GM19025 (cell line): ENCODE data around the gene SIN3A.
"Not testable (repeated sequence)": the region's sequence is repeated elsewhere in the genome, so short reads cannot be mapped to it uniquely, and the experiment has no call there.

Experiments
- ATAC-seq: cut with Tn5 transposase; IDR thresholded peaks from one replicate; pipeline ENCODE4 v1.9.1; 2021; ENCODE audit warnings: mild to moderate bottlenecking, low read depth, moderate library complexity; ENCODE audit not compliant: unreplicated experiment

The SIN3A gene

GRCh38 chr15:75389791-75390382 lies 61.6 kb downstream of the SIN3A start:
- ATAC-seq: no peak

DNA sequence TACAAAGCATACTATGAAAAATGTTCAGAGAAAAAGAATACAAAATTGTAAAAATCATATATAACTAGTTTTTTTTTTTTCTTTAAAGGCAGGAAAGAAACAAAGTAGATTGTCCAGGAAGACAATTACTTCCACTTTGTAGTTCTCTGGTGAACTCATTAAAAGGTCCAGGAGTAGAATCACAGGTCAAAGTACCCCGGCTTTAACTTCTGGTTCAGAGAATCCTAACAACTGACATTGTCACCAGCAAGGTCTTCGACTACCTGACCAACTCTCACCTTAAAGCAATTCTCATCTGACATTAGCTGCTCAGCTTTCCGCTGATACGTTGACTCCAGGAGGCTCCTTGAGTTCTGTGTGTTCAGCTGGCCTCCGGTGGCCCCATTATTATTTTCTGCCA lies 67.5 kb downstream of the SIN3A start:
- ATAC-seq: not testable (repeated sequence)

- no peak for ATAC-seq
These were observed 70.7 kb downstream of the SIN3A start for GRCh38 chr15:75380773-75381172.

- no peak for ATAC-seq
These were observed 79.4 kb downstream of the SIN3A start for GRCh38 chr15:75371901-75372688.

- no peak for ATAC-seq
These were observed 80.0 kb downstream of the SIN3A start for GRCh38 chr15:75371486-75371885.

GRCh38 chr15:75369897-75370581 lies 81.5 kb downstream of the SIN3A start:
- ATAC-seq: no peak

DNA sequence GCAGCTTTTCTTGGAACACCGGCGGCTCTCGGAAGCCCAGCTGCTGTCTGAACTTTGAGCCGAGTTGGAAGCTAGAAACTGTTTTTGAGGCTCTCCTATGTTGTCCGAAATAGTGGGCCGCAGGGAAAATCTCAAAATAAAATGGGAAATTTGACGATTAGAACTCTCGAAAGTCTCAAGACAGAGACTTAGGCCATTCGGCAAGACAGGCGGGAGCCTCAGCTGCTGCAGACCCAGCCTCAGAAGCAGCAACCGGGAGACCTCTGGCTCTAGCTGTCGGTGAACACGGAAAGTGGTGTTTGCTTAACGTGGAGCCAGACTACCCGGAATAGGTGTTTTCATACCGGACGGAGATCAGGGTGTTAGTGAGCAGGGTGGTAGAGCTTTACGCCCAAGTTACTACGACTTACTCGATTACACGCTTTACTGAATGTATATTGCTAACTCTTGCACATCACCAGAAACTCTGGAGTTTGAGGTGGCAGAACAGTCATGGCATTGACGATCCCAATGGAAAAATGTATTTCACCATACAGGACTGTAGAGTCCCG lies 82.7 kb downstream of the SIN3A start:
- peak; percentile 2 for ATAC-seq

DNA sequence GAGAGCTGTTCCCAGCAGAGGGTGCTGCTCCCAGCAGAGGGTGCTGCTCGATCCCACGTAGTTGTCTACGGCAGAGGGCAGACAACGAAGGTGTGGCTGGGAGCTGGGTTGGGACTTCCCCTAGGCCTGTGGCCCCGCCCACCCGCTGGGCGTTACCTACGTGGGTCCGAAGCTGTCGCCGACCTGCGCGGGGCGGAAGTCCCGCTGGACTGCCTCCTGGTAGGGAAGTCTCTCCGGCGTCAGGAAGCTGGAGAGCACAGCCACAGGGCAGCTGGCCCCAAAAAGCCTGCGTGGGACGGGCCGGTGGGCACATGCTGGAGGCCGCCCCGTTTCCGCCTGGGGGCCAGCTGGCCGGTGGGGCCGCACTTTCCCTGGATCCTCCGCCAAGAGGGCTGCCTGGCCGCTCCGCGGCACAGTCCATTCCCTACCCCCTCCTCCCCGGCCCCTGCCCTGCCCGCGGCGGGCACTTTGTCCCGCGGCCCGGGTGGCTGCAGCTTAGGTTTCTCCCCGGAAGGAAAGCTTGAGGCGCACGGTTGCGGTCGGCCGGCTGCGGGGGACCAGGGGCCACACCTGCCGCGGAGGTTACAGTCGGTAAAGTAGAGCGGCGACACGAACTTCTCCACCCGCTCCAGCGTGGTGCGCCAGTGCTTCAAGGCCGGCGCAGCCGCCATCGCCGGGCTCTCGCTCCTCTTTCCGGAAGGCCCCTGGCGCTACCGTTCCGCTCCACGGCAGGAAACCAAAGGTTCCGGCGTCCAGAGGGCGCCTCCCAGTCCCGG lies 83.4 kb downstream of the SIN3A start, which contains the start of gene MAN2C1:
Gene MAN2C1, minus strand, starts transcription at position 695 of the 776 bp plus-strand sequence. Its CDS starts 24 bp downstream, at position 671.
- peak; percentile 82 for ATAC-seq

- no peak for ATAC-seq
These were observed 84.0 kb downstream of the SIN3A start for GRCh38 chr15:75367406-75367912.

GRCh38 chr15:75367006-75367405 lies 84.5 kb downstream of the SIN3A start:
- no peak for ATAC-seq

DNA sequence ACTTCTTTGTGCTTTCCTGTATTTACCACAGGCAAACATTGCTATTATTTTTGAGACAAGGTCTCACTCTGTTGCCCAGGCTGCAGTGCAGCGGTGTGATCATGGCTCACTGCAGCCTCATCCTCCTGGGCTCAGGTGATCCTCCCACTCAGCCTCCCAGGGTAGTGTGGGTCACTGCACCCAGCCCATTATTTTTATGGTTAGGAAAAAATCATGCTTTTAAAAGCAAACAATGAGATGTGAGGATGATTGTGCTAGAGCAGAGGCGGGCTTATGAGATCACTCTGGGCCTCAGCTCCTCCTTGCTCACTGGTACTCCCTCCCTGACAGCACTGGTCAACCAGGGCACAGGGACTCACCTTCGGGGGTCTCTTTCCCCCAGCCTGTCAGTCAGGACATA lies 85.3 kb downstream of the SIN3A start:
- ATAC-seq: no peak

- no peak for ATAC-seq
These were observed 86.6 kb downstream of the SIN3A start for GRCh38 chr15:75364881-75365280.

DNA sequence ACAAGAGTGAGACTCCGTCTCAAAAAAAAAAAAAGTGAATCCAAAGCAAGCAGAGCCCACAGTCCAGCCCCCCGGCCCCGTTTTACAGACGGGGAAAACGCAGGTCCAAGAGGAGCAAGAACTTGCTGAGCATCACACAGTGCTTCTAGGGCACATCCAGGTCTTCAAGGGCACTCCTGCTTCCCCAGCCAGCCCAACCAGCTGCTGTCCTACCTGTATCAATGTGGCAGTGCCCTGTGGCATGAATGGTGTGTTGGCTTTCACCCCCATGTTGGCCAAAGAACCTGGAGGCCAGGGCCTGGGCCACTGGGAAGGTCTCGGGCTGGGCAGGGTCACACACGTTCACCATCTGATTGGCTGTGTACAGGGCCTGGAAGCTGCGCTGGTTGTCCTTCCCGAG lies 87.7 kb downstream of the SIN3A start:
- ATAC-seq: no peak

GRCh38 chr15:75362642-75363249 lies 88.7 kb downstream of the SIN3A start:
- ATAC-seq: no peak

DNA sequence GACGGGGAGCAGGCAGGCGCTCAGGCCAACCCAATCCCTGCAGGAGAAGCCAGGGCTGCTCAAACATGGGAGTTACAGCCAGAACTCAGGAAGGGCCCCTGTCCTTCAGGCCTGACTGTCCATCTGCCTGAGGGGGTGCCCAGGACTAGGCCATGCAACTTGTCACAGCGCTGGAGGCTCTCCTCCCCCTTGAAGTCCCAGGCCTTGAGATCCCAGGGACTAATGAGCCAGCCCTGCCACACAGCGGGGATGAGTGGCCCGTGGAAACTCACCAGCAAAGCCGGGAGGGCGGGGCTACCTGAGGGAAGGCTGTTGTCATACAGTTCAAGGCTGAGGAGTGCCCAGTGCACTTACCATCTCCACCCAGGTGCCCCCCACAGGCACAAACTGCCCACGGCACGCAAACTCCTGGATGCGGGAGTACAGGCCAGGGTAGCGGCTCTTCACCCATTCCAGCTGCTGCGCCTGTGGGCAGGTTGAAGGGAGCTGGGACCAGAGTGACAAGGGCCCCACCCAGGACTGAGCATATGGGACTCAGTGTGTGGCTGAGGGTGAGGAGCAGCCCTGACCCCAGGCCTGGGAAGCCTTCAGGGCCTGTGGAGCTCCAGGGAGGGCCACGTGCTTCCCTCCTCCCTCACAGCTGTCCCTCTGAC lies 89.4 kb downstream of the SIN3A start:
- no peak for ATAC-seq

DNA sequence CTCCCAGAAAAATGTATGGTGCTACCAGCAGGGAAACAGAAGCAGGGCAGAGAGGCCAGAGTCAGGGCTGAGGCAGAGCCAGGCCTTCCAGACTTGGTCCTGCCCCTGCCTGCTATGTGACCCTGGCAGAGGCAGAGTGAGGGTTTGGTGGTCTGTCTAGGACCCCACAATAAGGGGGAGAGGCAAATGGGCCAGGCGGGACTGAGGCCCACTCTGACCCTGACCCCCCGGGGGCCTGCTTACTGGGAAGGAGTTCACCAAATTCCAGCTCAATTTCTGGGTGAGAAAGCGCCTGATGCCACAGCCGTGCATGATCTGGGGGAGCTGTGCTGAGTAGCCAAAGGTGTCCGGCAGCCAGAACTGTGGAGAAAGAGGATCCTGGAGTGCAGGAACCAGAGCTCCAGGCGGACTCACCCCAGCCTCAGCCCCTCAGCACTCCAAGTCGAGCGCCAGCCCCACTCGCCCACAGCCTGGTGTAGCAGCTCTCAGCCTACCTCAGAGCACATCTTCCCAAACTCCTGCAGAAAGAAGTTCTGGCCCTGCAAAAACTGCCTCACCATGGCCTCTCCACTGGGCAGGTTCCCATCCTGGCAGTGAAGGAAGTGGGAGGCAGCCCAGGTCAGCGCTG lies 90.0 kb downstream of the SIN3A start:
- no peak for ATAC-seq

DNA sequence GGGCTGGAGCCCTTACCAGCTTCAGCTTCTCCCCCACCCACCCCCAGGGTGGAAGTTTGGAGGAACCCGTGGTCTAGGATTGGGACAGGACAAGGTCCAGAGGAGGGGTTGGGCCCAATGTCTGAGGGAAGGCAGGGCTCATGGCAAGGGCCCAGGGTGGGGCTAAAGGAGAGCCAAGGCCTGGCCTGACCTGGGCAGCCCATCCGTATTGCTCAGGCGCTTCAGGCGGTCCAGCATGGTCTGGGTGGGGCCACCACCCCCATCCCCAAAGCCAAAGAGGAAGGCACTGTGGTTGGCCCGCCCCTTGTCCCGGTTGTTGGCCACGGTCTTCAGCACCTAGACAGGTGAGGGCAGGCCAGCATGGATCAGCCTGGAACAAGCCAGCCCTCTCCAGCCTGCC lies 90.6 kb downstream of the SIN3A start:
- ATAC-seq: no peak

DNA sequence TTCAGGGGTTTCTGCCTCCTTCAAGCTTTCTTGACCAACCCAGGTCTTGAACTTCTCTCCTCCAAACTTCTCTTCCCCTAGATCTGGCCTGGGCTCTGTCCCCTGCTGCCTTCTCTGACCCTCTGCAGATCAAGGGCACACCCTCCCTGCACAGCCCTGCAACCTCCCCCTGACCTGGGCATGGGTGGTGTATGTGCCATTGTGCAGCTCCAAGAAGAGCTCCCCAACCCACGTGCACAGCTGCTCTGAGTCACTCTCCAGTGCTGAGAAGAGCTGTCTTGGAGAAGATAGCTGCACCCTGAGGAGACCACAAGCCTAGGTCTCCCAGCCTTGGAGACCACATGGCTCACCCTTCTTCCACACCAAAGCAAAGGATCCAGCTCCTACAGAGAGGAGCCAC lies 91.1 kb downstream of the SIN3A start:
- no peak for ATAC-seq
